ENCODE measurements around the gene CDK18.
A peak's percentile ranks its signal among the peaks of the same experiment; 100 is the strongest.
"Not testable (repeated sequence)": the region's sequence is repeated elsewhere in the genome, so short reads cannot be mapped to it uniquely, and the experiment has no call there.

CDK18 gene

GRCh38 chr1:205481218-205481617, 23.3 kb upstream of the CDK18 start:
- no peak for DNase-seq (ENCODE audit: low read depth)

GRCh38 chr1:205481629-205482151, 22.8 kb upstream of the CDK18 start:
- DNase-seq (ENCODE audit: low read depth) = no peak

GRCh38 chr1:205482587-205482986, 21.9 kb upstream of the CDK18 start:
- DNase-seq (ENCODE audit: low read depth) = not testable (repeated sequence)

- DNase-seq (ENCODE audit: low read depth) = no peak
Measured at GRCh38 chr1:205483372-205483771, 21.1 kb upstream of the CDK18 start.

- peak; percentile 39 for DNase-seq (ENCODE audit: low read depth)
Measured at GRCh38 chr1:205484985-205485967, 19.2 kb upstream of the CDK18 start.

- DNase-seq (ENCODE audit: low read depth) = no peak
Measured at GRCh38 chr1:205486258-205486657, 18.2 kb upstream of the CDK18 start.

GRCh38 chr1:205488074-205488723, 16.3 kb upstream of the CDK18 start:
- peak; percentile 20 for DNase-seq (ENCODE audit: low read depth)

- no peak for DNase-seq (ENCODE audit: low read depth)
Measured at GRCh38 chr1:205491794-205492193, 12.7 kb upstream of the CDK18 start.

- no peak for DNase-seq (ENCODE audit: low read depth)
Measured at GRCh38 chr1:205492201-205492667, 12.2 kb upstream of the CDK18 start.

- no peak for DNase-seq (ENCODE audit: low read depth)
Measured at GRCh38 chr1:205492774-205493173, 11.7 kb upstream of the CDK18 start.

- no peak for DNase-seq (ENCODE audit: low read depth)
Measured at GRCh38 chr1:205493241-205494085, 11.0 kb upstream of the CDK18 start.

GRCh38 chr1:205494115-205494514, 10.4 kb upstream of the CDK18 start:
- no peak for DNase-seq (ENCODE audit: low read depth)

- no peak for DNase-seq (ENCODE audit: low read depth)
Measured at GRCh38 chr1:205495237-205495823, 9.1 kb upstream of the CDK18 start.

GRCh38 chr1:205496661-205497060, 7.8 kb upstream of the CDK18 start:
- no peak for DNase-seq (ENCODE audit: low read depth)

GRCh38 chr1:205497351-205497750, 7.1 kb upstream of the CDK18 start:
- DNase-seq (ENCODE audit: low read depth) = no peak

GRCh38 chr1:205499789-205500188, 4.7 kb upstream of the CDK18 start:
- DNase-seq (ENCODE audit: low read depth) = no peak

GRCh38 chr1:205500240-205501233, 3.9 kb upstream of the CDK18 start:
- no peak for DNase-seq (ENCODE audit: low read depth)

- no peak for DNase-seq (ENCODE audit: low read depth)
Measured at GRCh38 chr1:205502111-205502810, 2.2 kb upstream of the CDK18 start.

GRCh38 chr1:205502992-205503391, 1.5 kb upstream of the CDK18 start:
- DNase-seq (ENCODE audit: low read depth) = no peak
